ENCODE results near the gene BEGAIN.

DNA sequence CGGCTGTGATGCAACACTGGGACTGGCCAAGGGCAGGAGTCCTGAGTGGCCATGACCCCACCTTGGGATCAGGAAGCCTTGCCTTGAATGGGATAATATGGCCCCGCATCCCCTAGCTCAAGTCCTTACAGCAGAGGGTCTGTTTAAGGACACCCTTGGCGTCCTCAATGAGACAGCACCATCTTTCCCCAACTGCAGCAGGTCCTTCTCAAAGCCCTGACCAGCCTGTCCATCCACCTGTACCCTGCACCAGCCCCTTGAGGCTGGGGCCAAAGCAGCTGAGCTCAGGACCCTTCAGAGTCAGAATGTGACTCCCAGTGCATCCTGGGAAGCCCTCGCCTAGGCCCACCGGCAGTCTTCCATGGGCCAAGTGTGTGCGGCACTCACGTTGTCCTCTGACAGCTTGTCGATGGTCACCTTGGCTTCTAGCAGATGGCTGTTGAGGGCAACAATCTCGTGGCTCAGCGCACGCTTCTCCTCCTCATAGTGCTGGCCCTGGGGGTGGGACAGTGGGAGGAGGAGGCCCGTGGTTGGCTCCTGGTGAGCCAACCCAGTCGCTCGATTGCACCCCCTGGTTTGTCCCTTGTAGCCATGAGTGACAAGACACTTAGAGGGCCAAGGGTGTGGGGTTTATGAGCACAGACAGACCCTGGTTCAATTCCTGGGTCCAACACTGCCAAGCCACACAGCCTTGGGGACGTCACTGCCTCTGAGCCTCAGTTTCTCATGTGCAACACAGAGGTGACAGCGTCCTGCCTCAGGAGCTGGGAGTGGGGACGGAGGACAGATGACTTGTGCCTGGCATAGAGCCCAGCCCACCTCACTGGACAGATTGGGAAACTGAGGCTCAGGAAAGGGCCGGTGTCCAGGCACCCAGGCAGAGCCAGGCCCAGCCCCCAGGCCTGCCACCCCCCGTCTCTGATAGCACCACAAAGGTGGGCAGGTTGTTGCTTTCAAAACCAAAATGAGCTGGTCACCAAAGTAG is 43.5 kb downstream of the BEGAIN start:
- TF ChIP-seq, protein P1, sequence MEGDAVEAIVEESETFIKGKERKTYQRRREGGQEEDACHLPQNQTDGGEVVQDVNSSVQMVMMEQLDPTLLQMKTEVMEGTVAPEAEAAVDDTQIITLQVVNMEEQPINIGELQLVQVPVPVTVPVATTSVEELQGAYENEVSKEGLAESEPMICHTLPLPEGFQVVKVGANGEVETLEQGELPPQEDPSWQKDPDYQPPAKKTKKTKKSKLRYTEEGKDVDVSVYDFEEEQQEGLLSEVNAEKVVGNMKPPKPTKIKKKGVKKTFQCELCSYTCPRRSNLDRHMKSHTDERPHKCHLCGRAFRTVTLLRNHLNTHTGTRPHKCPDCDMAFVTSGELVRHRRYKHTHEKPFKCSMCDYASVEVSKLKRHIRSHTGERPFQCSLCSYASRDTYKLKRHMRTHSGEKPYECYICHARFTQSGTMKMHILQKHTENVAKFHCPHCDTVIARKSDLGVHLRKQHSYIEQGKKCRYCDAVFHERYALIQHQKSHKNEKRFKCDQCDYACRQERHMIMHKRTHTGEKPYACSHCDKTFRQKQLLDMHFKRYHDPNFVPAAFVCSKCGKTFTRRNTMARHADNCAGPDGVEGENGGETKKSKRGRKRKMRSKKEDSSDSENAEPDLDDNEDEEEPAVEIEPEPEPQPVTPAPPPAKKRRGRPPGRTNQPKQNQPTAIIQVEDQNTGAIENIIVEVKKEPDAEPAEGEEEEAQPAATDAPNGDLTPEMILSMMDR (conservative IDR thresholded peaks at IDR 0.05 in 1 of 2, IDR thresholded peaks at IDR 0.05 in 1 of 2; ENCODE audit: low read depth in 1 of 2, low read length in 2 of 2) = no peak
- no peak for TF ChIP-seq EZH2 (IDR thresholded peaks at IDR 0.05; ENCODE audit: low read length, missing control alignments)
